ENCODE results near the gene CAMTA1. TPM values are rescaled to one million over a fixed set of nuclear protein-coding genes. Genes with fewer than 3 reads are reported as not detected.

The CAMTA1 gene
- polyA plus RNA-seq, 1 donor (not counting 4 experiments of a cell fraction or from before 2014, with no cell fraction given), result 51.4 TPM

DNA sequence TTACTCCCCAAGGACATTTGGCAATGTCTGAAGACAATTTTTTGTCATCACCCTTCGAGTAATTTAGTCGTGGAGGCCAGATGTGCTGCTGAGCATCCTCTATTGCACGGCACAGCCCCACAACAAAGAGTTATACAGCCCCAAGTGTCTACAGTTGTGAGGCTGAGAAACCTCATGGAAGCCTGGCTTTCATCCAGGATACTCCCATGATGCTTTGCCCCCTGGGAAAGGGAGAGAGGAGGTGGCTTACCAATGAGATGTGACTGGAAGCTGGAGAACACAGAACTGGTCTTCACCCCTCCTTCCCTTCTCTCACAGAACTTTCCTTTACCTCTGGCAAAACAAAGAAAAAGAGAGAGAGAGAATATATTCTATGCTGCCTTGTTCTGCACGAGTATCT is 834.9 kb downstream of the CAMTA1 start:
- H3K9ac ChIP-seq (ENCODE audit: control insufficient read depth, extremely low read depth, insufficient read depth, low read length), result no peak overlapping the region
- no peaks in the 10 kb centered on the region for H3K9me3 ChIP-seq (ENCODE audit: control insufficient read depth, low read depth, low read length)
- H3K4me1 ChIP-seq (ENCODE audit: control insufficient read depth, extremely low read depth, insufficient read depth, low read length), result no peaks in the 10 kb centered on the region
- FAIRE-seq (no peak), DNase-seq (ENCODE audit: low read depth, low spot score) (no peak)
- H3K36me3 ChIP-seq (ENCODE audit: control insufficient read depth in 2 of 2, extremely low read depth in 1 of 2, insufficient read depth in 2 of 2, low read length in 2 of 2), result no peaks in the 10 kb centered on the region
- no peak overlapping the region for H2AFZ ChIP-seq (ENCODE audit: control insufficient read depth, low read length)
- H3K79me2 ChIP-seq (ENCODE audit: control insufficient read depth, insufficient read depth, low read length), result no peaks in the 10 kb centered on the region
- H3K27me3 ChIP-seq (ENCODE audit: control insufficient read depth, extremely low read depth, insufficient read depth, low read length), result peaks cover 12% of the 10 kb centered on the region
- no peak overlapping the region for H3K4me2 ChIP-seq (ENCODE audit: control insufficient read depth, extremely low read depth, insufficient read depth, low read depth, low read length)
- H3K27ac ChIP-seq (ENCODE audit: control insufficient read depth, insufficient read depth, low read length), result no peak overlapping the region
- TF ChIP-seq EZH2 (IDR thresholded peaks at IDR 0.05; ENCODE audit: low read length) (no peak), CTCF (optimal IDR thresholded peaks at IDR 0.05 in 1 of 3, IDR thresholded peaks at IDR 0.05 in 1 of 3, conservative IDR thresholded peaks at IDR 0.05 in 1 of 3; ENCODE audit: extremely low read depth in 1 of 3, insufficient read depth in 2 of 3, low read length in 3 of 3) (no peak)
- H4K20me1 ChIP-seq (ENCODE audit: control insufficient read depth, extremely low read depth, insufficient read depth, low read length), result no peaks in the 10 kb centered on the region
- dilution Hi-C loops (cut with MboI; ENCODE audit: extremely low pct_ligation_motif_present, low sequenced_read_pairs), result no loop called here
- H3K9me1 ChIP-seq (ENCODE audit: control insufficient read depth, extremely low read depth, insufficient read depth, low read length), result no peaks in the 10 kb centered on the region
- H3K4me3 ChIP-seq (ENCODE audit: control insufficient read depth in 2 of 3, extremely low read depth in 1 of 3, insufficient read depth in 2 of 3, low read depth in 1 of 3, low read length in 3 of 3), result no peak overlapping the region

GRCh38 chr1:7621334-7622219 is 836.3 kb downstream of the CAMTA1 start:
- Histone ChIP-seq H3K9me1 (ENCODE audit: control insufficient read depth, extremely low read depth, insufficient read depth, low read length) (no peaks in the 10 kb centered on the region), H3K4me1 (ENCODE audit: control insufficient read depth, extremely low read depth, insufficient read depth, low read length) (no peaks in the 10 kb centered on the region), H3K9ac (ENCODE audit: control insufficient read depth, extremely low read depth, insufficient read depth, low read length) (no peak overlapping the region), H4K20me1 (ENCODE audit: control insufficient read depth, extremely low read depth, insufficient read depth, low read length) (no peaks in the 10 kb centered on the region), H2AFZ (ENCODE audit: control insufficient read depth, low read length) (no peak overlapping the region), H3K36me3 (ENCODE audit: control insufficient read depth in 2 of 2, extremely low read depth in 1 of 2, insufficient read depth in 2 of 2, low read length in 2 of 2) (no peaks in the 10 kb centered on the region), H3K79me2 (ENCODE audit: control insufficient read depth, insufficient read depth, low read length) (no peaks in the 10 kb centered on the region), H3K27me3 (ENCODE audit: control insufficient read depth, extremely low read depth, insufficient read depth, low read length) (peaks cover 14% of the 10 kb centered on the region), H3K9me3 (ENCODE audit: control insufficient read depth, low read depth, low read length) (no peaks in the 10 kb centered on the region), H3K4me2 (ENCODE audit: control insufficient read depth, extremely low read depth, insufficient read depth, low read depth, low read length) (no peak overlapping the region), H3K4me3 (ENCODE audit: control insufficient read depth in 2 of 3, extremely low read depth in 1 of 3, insufficient read depth in 2 of 3, low read depth in 1 of 3, low read length in 3 of 3) (no peak overlapping the region), H3K27ac (ENCODE audit: control insufficient read depth, insufficient read depth, low read length) (no peak overlapping the region)
- dilution Hi-C loops (cut with MboI; ENCODE audit: extremely low pct_ligation_motif_present, low sequenced_read_pairs), result no loop called here
- FAIRE-seq, result no peak
- TF ChIP-seq CTCF (optimal IDR thresholded peaks at IDR 0.05 in 1 of 3, IDR thresholded peaks at IDR 0.05 in 1 of 3, conservative IDR thresholded peaks at IDR 0.05 in 1 of 3; ENCODE audit: extremely low read depth in 1 of 3, insufficient read depth in 2 of 3, low read length in 3 of 3) (no peak), EZH2 (IDR thresholded peaks at IDR 0.05; ENCODE audit: low read length) (no peak)
- no peak for DNase-seq (ENCODE audit: low read depth, low spot score)

All from keratinocyte (primary cell).